Measurements from ENCODE around the gene CCNG1. TPM values are rescaled to one million over a fixed set of nuclear protein-coding genes. Genes with fewer than 3 reads are reported as not detected.

CCNG1 gene
- total RNA-seq, 1 donor from 2014 or later: 90.6 TPM

GRCh38 chr5:163467682-163468081 is 30.3 kb downstream of the CCNG1 start:
- no peaks in the 10 kb centered on the region for H3K27me3 Mint-ChIP-seq (ENCODE audit: low read depth)
- no peak overlapping the region for H3K4me3 Mint-ChIP-seq (ENCODE audit: unreplicated experiment)
- H3K36me3 Mint-ChIP-seq (ENCODE audit: low read depth): peaks cover 2% of the 10 kb centered on the region
- no peak for TF ChIP-seq CTCF (IDR thresholded peaks at IDR 0.05)
- no peaks in the 10 kb centered on the region for H3K9me3 Mint-ChIP-seq (ENCODE audit: low read depth)
- no peak for DNase-seq (ENCODE audit: low spot score)
- no peak overlapping the region for H3K27ac Mint-ChIP-seq (ENCODE audit: unreplicated experiment)
- peaks cover 5% of the 10 kb centered on the region for H3K4me1 Mint-ChIP-seq (ENCODE audit: low read depth)

- DNase-seq (ENCODE audit: low spot score): no peak
- Mint-ChIP-seq H3K4me3 (ENCODE audit: unreplicated experiment) (no peak overlapping the region), H3K4me1 (ENCODE audit: low read depth) (peaks cover 4% of the 10 kb centered on the region), H3K27me3 (ENCODE audit: low read depth) (no peaks in the 10 kb centered on the region), H3K36me3 (ENCODE audit: low read depth) (peaks cover 2% of the 10 kb centered on the region), H3K27ac (ENCODE audit: unreplicated experiment) (no peak overlapping the region), H3K9me3 (ENCODE audit: low read depth) (no peaks in the 10 kb centered on the region)
- peak; percentile 81 for TF ChIP-seq CTCF (IDR thresholded peaks at IDR 0.05)
Measured at GRCh38 chr5:163473635-163474243, 36.3 kb downstream of the CCNG1 start.

- no peak overlapping the region for H3K4me3 Mint-ChIP-seq (ENCODE audit: unreplicated experiment)
- no peak for TF ChIP-seq CTCF (IDR thresholded peaks at IDR 0.05)
- H3K27ac Mint-ChIP-seq (ENCODE audit: unreplicated experiment): no peak overlapping the region
- H3K4me1 Mint-ChIP-seq (ENCODE audit: low read depth): peaks cover 4% of the 10 kb centered on the region
- peaks cover 2% of the 10 kb centered on the region for H3K36me3 Mint-ChIP-seq (ENCODE audit: low read depth)
- DNase-seq (ENCODE audit: low spot score): no peak
- no peaks in the 10 kb centered on the region for H3K9me3 Mint-ChIP-seq (ENCODE audit: low read depth)
- H3K27me3 Mint-ChIP-seq (ENCODE audit: low read depth): no peaks in the 10 kb centered on the region
Measured at GRCh38 chr5:163475411-163475810, 38.0 kb downstream of the CCNG1 start.

- no peak for DNase-seq (ENCODE audit: low spot score)
- Mint-ChIP-seq H3K4me3 (ENCODE audit: unreplicated experiment) (no peak overlapping the region), H3K9me3 (ENCODE audit: low read depth) (no peaks in the 10 kb centered on the region), H3K27ac (ENCODE audit: unreplicated experiment) (no peak overlapping the region), H3K36me3 (ENCODE audit: low read depth) (peaks cover 2% of the 10 kb centered on the region), H3K4me1 (ENCODE audit: low read depth) (peaks cover 4% of the 10 kb centered on the region), H3K27me3 (ENCODE audit: low read depth) (no peaks in the 10 kb centered on the region)
- TF ChIP-seq CTCF (IDR thresholded peaks at IDR 0.05): no peak
Measured at GRCh38 chr5:163478126-163478981, 41.0 kb downstream of the CCNG1 start.

- Mint-ChIP-seq H3K4me3 (ENCODE audit: unreplicated experiment) (no peak overlapping the region), H3K4me1 (ENCODE audit: low read depth) (peaks cover 4% of the 10 kb centered on the region), H3K27ac (ENCODE audit: unreplicated experiment) (no peak overlapping the region), H3K27me3 (ENCODE audit: low read depth) (no peaks in the 10 kb centered on the region), H3K36me3 (ENCODE audit: low read depth) (peaks cover 2% of the 10 kb centered on the region), H3K9me3 (ENCODE audit: low read depth) (no peaks in the 10 kb centered on the region)
- no peak for TF ChIP-seq CTCF (IDR thresholded peaks at IDR 0.05)
- no peak for DNase-seq (ENCODE audit: low spot score)
Measured at GRCh38 chr5:163478982-163479271, 41.5 kb downstream of the CCNG1 start.
